PC-3 (cell line): ENCODE data around the gene PDGFB. TPM values are rescaled to one million over a fixed set of nuclear protein-coding genes. Genes with fewer than 3 reads are reported as not detected.

ENCODE experiments used
- ATAC-seq: fragments of 200-7000 bp; cut with Tn5 transposase; 2 replicates; pipeline ENCODE4 v1.9.1; 2020; ENCODE audit warnings: mild to moderate bottlenecking, moderate library complexity
- BruUV-seq: library from RNA; stranded (reverse); fragments of 400-500 nt; replicated peaks from 2 replicates; lab custom pipeline; 2021; lab: Mats Ljungman, UMichigan
- CTCF ChIA-PET: fragments of 300-600 bp; sonication (Branson Sonifier 250); formaldehyde crosslinking; loops from one replicate; lab custom pipeline; 2022; ENCODE audit warnings: antibody characterized with exemption; lab: Charles Lee
- POLR2A ChIA-PET: fragments of 300-600 bp; sonication (Branson Sonifier 250); formaldehyde crosslinking; loops from one replicate; lab custom pipeline; 2022; ENCODE audit warnings: antibody characterized with exemption; ENCODE audit not compliant: unreplicated experiment; lab: Charles Lee
- DNase-seq: peaks from one replicate; pipeline ENCODE4 v3.0.0-alpha.2; 2015
- H2AFZ ChIP-seq: fragments of 300-600 bp; sonication (generic); 2 replicates; pipeline ENCODE4 v1.6.0; 2016; ENCODE audit warnings: antibody characterized with exemption, low read length
- H3F3A ChIP-seq: fragments of 300-600 bp; sonication (generic); one replicate; pipeline ENCODE4 v1.6.0; 2017; ENCODE audit warnings: antibody characterized with exemption, low read length, control low read depth, mild to moderate bottlenecking; ENCODE audit not compliant: unreplicated experiment
- H3K27ac ChIP-seq: fragments of 300-600 bp; sonication (generic); 2 replicates; pipeline ENCODE4 v1.5.1; 2016; ENCODE audit warnings: mild to moderate bottlenecking, low read length
- H3K27me3 ChIP-seq: fragments of 300-600 bp; sonication (generic); 2 replicates; pipeline ENCODE4 v1.6.1; 2016; ENCODE audit warnings: low read length, mixed read lengths
- H3K36me3 ChIP-seq: fragments of 300-600 bp; sonication (generic); 2 replicates; pipeline ENCODE4 v1.6.1; 2016; ENCODE audit warnings: low read depth, mixed run types, low read length, mixed read lengths
- H3K4me1 ChIP-seq: fragments of 300-600 bp; sonication (generic); 2 replicates; pipeline ENCODE4 v1.5.1; 2016; ENCODE audit warnings: low read length; ENCODE audit not compliant: insufficient read depth
- H3K4me2 ChIP-seq: fragments of 300-600 bp; sonication (generic); 2 replicates; pipeline ENCODE4 v1.6.0; 2016; ENCODE audit warnings: low read length
- H3K4me3 ChIP-seq: fragments of 300-600 bp; sonication (generic); 2 replicates; pipeline ENCODE4 v1.5.1; 2016; ENCODE audit warnings: mild to moderate bottlenecking, low read length, mixed read lengths
- H3K79me2 ChIP-seq: fragments of 300-600 bp; sonication (generic); 2 replicates; pipeline ENCODE4 v1.6.1; 2017; ENCODE audit warnings: low read length, mixed read lengths
- H3K9ac ChIP-seq: fragments of 300-600 bp; sonication (generic); 2 replicates; pipeline ENCODE4 v1.6.0; 2016; ENCODE audit warnings: mild to moderate bottlenecking, low read length
- H3K9me2 ChIP-seq: fragments of 300-600 bp; sonication (generic); replicated peaks from 2 replicates; pipeline ENCODE4 v1.6.1; 2016; ENCODE audit warnings: mixed run types, low read length, mixed read lengths
- H3K9me3 ChIP-seq: fragments of 300-600 bp; sonication (generic); 2 replicates; pipeline ENCODE4 v1.6.1; 2016; ENCODE audit warnings: low read length, mixed read lengths
- H4K20me1 ChIP-seq: fragments of 300-600 bp; sonication (generic); 2 replicates; pipeline ENCODE4 v1.6.1; 2016; ENCODE audit warnings: low read length, mixed read lengths
- EZH2 ChIP-seq: fragments of 300-600 bp; sonication (generic); IDR thresholded peaks from one replicate; pipeline ENCODE4 v1.6.1; 2017; ENCODE audit warnings: antibody characterized with exemption, mild to moderate bottlenecking, low read length; ENCODE audit not compliant: unreplicated experiment
- EZH2phosphoT487 ChIP-seq: fragments of 300-600 bp; sonication (generic); IDR thresholded peaks from 2 replicates; pipeline ENCODE4 v1.6.1; 2018; ENCODE audit warnings: mild to moderate bottlenecking, antibody characterized with exemption, low read length, borderline replicate concordance
- intact Hi-C: fragments of 100-400 bp; cut with micrococcal nuclease; formaldehyde crosslinking; loops from 2 replicates; pipeline ENCODE4 v1.9.0; 2023
- total RNA-seq: library from RNA; depleted of rRNA; stranded (reverse); fragments of >200 nt; gene quantifications from 2 replicates; pipeline ENCODE4 v1.2.3, GENCODE V29; 2014
- TF ChIP-seq, protein P1 (sequence below): fragments of 300-600 bp; sonication (generic); conservative IDR thresholded peaks from 2 replicates; pipeline ENCODE4 v1.5.1; 2017; ENCODE audit warnings: antibody characterized with exemption, low read depth, mild to moderate bottlenecking, low read length

PDGFB gene
- total RNA-seq, 1 experiment from 2014 or later: 33.1 TPM

- H3K36me3 ChIP-seq: no peaks in the 10 kb centered on the region
- DNase-seq (no peak), ATAC-seq (no peak)
- TF ChIP-seq, protein P1, sequence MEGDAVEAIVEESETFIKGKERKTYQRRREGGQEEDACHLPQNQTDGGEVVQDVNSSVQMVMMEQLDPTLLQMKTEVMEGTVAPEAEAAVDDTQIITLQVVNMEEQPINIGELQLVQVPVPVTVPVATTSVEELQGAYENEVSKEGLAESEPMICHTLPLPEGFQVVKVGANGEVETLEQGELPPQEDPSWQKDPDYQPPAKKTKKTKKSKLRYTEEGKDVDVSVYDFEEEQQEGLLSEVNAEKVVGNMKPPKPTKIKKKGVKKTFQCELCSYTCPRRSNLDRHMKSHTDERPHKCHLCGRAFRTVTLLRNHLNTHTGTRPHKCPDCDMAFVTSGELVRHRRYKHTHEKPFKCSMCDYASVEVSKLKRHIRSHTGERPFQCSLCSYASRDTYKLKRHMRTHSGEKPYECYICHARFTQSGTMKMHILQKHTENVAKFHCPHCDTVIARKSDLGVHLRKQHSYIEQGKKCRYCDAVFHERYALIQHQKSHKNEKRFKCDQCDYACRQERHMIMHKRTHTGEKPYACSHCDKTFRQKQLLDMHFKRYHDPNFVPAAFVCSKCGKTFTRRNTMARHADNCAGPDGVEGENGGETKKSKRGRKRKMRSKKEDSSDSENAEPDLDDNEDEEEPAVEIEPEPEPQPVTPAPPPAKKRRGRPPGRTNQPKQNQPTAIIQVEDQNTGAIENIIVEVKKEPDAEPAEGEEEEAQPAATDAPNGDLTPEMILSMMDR: no peak
- TF ChIP-seq EZH2phosphoT487 (no peak), EZH2 (no peak)
- no peaks in the 10 kb centered on the region for H3K9me3 ChIP-seq
- ChIA-PET CTCF (no interaction called here), POLR2A (no interaction called here)
- intact Hi-C loops: no loop called here
- H3K27me3 ChIP-seq: no peaks in the 10 kb centered on the region
- H3F3A ChIP-seq: no peaks in the 10 kb centered on the region
- H3K4me1 ChIP-seq: peaks cover 22% of the 10 kb centered on the region
- H2AFZ ChIP-seq: no peak overlapping the region
- BruUV-seq: no TSS peak
- no peaks in the 10 kb centered on the region for H4K20me1 ChIP-seq
- H3K9me2 ChIP-seq: no peaks in the 10 kb centered on the region
- no peak overlapping the region for H3K4me2 ChIP-seq
- H3K9ac ChIP-seq: no peak overlapping the region
- H3K4me3 ChIP-seq: no peak overlapping the region
- H3K27ac ChIP-seq: no peak overlapping the region
- H3K79me2 ChIP-seq: no peaks in the 10 kb centered on the region
Observed at GRCh38 chr22:39273950-39274887, 29.4 kb upstream of the PDGFB start.

GRCh38 chr22:39270792-39271191, 26.0 kb upstream of the PDGFB start:
- POLR2A ChIA-PET: no interaction called here
- Histone ChIP-seq H3K79me2 (no peaks in the 10 kb centered on the region), H3K27me3 (no peaks in the 10 kb centered on the region), H3K9me2 (no peaks in the 10 kb centered on the region), H3K4me3 (no peak overlapping the region), H3K9ac (no peak overlapping the region), H3K9me3 (no peaks in the 10 kb centered on the region), H3K4me1 (no peaks in the 10 kb centered on the region), H3F3A (no peaks in the 10 kb centered on the region), H4K20me1 (no peaks in the 10 kb centered on the region), H3K27ac (no peak overlapping the region), H2AFZ (no peak overlapping the region), H3K36me3 (no peaks in the 10 kb centered on the region), H3K4me2 (no peak overlapping the region)
- ATAC-seq (no peak), DNase-seq (no peak)
- no TSS peak for BruUV-seq
- TF ChIP-seq EZH2phosphoT487 (no peak), EZH2 (no peak)
- TF ChIP-seq, protein P1: no peak
- CTCF ChIA-PET: no interaction called here
- intact Hi-C loops: no loop called here

- Histone ChIP-seq H2AFZ (no peak overlapping the region), H4K20me1 (no peaks in the 10 kb centered on the region), H3K79me2 (no peaks in the 10 kb centered on the region), H3K4me3 (no peak overlapping the region), H3K36me3 (no peaks in the 10 kb centered on the region), H3K4me2 (no peak overlapping the region), H3K4me1 (no peaks in the 10 kb centered on the region), H3K9me2 (no peaks in the 10 kb centered on the region), H3K9me3 (no peaks in the 10 kb centered on the region), H3K27me3 (no peaks in the 10 kb centered on the region), H3F3A (no peaks in the 10 kb centered on the region), H3K9ac (no peak overlapping the region), H3K27ac (no peak overlapping the region)
- ATAC-seq: no peak
- DNase-seq: no peak
- no TSS peak for BruUV-seq
- POLR2A ChIA-PET: no interaction called here
- CTCF ChIA-PET: no interaction called here
- intact Hi-C loops: no loop called here
- TF ChIP-seq, protein P1: no peak
- TF ChIP-seq EZH2phosphoT487 (no peak), EZH2 (no peak)
Observed at GRCh38 chr22:39270280-39270679, 25.5 kb upstream of the PDGFB start.
